ENCODE data around the gene GLDN.

The GLDN gene

GRCh38 chr15:51350723-51351122 lies 9.3 kb downstream of the GLDN start:
- Histone ChIP-seq H3K4ac (ENCODE audit: low read depth in 1 of 2, low read length in 2 of 2) (no peak overlapping the region), H3K9ac (ENCODE audit: low read length) (no peak overlapping the region), H2BK5ac (ENCODE audit: low read depth, low read length, poor library complexity, severe bottlenecking) (no peak overlapping the region), H3K4me2 (ENCODE audit: low read length, poor library complexity, severe bottlenecking) (no peak overlapping the region), H2BK15ac (ENCODE audit: low read depth, poor library complexity, severe bottlenecking) (no peak overlapping the region), H3K14ac (ENCODE audit: low read length in 2 of 2) (no peak overlapping the region), H2AFZ (ENCODE audit: low read depth, low read length) (no peak overlapping the region), H3K23ac (ENCODE audit: low read length in 2 of 2) (no peak overlapping the region), H3K79me1 (replicated peaks; ENCODE audit: low read length, poor library complexity, severe bottlenecking) (no peaks in the 10 kb centered on the region), H3K27me3 (ENCODE audit: control insufficient read depth in 1 of 2, insufficient read depth in 1 of 2, low read length in 2 of 2) (peaks cover 0 to 21% of the 10 kb centered on the region in 2 experiments), H2BK12ac (ENCODE audit: low read length in 2 of 2) (no peak overlapping the region), H3K9me3 (ENCODE audit: control insufficient read depth, low read length) (no peaks in the 10 kb centered on the region), H3K18ac (ENCODE audit: low read depth in 1 of 2, low read length in 2 of 2) (no peak overlapping the region), H4K8ac (ENCODE audit: low read length) (no peak overlapping the region), H2AK5ac (ENCODE audit: low read length, severe bottlenecking) (no peak overlapping the region), H3K4me1 (ENCODE audit: control insufficient read depth, insufficient read depth, low read depth, low read length) (no peaks in the 10 kb centered on the region), H3K4me3 (ENCODE audit: insufficient read depth in 1 of 2, low read depth in 1 of 2, low read length in 2 of 2) (no peak overlapping the region), H3K27ac (ENCODE audit: low read length, poor library complexity, severe bottlenecking) (no peak overlapping the region), H4K91ac (ENCODE audit: low read length) (no peak overlapping the region), H2BK120ac (ENCODE audit: low read depth, low read length) (no peak overlapping the region), H3K36me3 (ENCODE audit: control insufficient read depth in 1 of 2, insufficient read depth in 2 of 2, low read depth in 1 of 2, low read length in 2 of 2) (no peaks in the 10 kb centered on the region)
- 100% methylated on average over 2 of the region's 3 CpGs for WGBS
- no peak for DNase-seq

- H3K9me3 ChIP-seq (ENCODE audit: control insufficient read depth, low read length) = no peaks in the 10 kb centered on the region
- no peak overlapping the region for H2AK5ac ChIP-seq (ENCODE audit: low read length, severe bottlenecking)
- H3K14ac ChIP-seq (ENCODE audit: low read length in 2 of 2) = no peak overlapping the region
- no peaks in the 10 kb centered on the region for H3K79me1 ChIP-seq (replicated peaks; ENCODE audit: low read length, poor library complexity, severe bottlenecking)
- no peak overlapping the region for H2BK12ac ChIP-seq (ENCODE audit: low read length in 2 of 2)
- H3K9ac ChIP-seq (ENCODE audit: low read length) = no peak overlapping the region
- no peak overlapping the region for H4K91ac ChIP-seq (ENCODE audit: low read length)
- H3K36me3 ChIP-seq (ENCODE audit: control insufficient read depth in 1 of 2, insufficient read depth in 2 of 2, low read depth in 1 of 2, low read length in 2 of 2) = no peaks in the 10 kb centered on the region
- DNase-seq = no peak
- H3K27ac ChIP-seq (ENCODE audit: low read length, poor library complexity, severe bottlenecking) = no peak overlapping the region
- H3K4me3 ChIP-seq (ENCODE audit: insufficient read depth in 1 of 2, low read depth in 1 of 2, low read length in 2 of 2) = no peak overlapping the region
- H3K18ac ChIP-seq (ENCODE audit: low read depth in 1 of 2, low read length in 2 of 2) = no peak overlapping the region
- no peak overlapping the region for H3K4ac ChIP-seq (ENCODE audit: low read depth in 1 of 2, low read length in 2 of 2)
- no peak overlapping the region for H2BK120ac ChIP-seq (ENCODE audit: low read depth, low read length)
- no peak overlapping the region for H4K8ac ChIP-seq (ENCODE audit: low read length)
- peaks cover 0 to 21% of the 10 kb centered on the region in 2 experiments for H3K27me3 ChIP-seq (ENCODE audit: control insufficient read depth in 1 of 2, insufficient read depth in 1 of 2, low read length in 2 of 2)
- H2BK5ac ChIP-seq (ENCODE audit: low read depth, low read length, poor library complexity, severe bottlenecking) = no peak overlapping the region
- H2BK15ac ChIP-seq (ENCODE audit: low read depth, poor library complexity, severe bottlenecking) = no peak overlapping the region
- no peak overlapping the region for H3K4me2 ChIP-seq (ENCODE audit: low read length, poor library complexity, severe bottlenecking)
- no peak overlapping the region for H2AFZ ChIP-seq (ENCODE audit: low read depth, low read length)
- H3K4me1 ChIP-seq (ENCODE audit: control insufficient read depth, insufficient read depth, low read depth, low read length) = no peaks in the 10 kb centered on the region
- 96% methylated on average over 2 of the region's 2 CpGs for WGBS
- H3K23ac ChIP-seq (ENCODE audit: low read length in 2 of 2) = no peak overlapping the region
Observed at GRCh38 chr15:51353976-51354375, 12.5 kb downstream of the GLDN start.

GRCh38 chr15:51355096-51355495 lies 13.6 kb downstream of the GLDN start:
- WGBS = 80% methylated on average over 1 of the region's 1 CpG
- Histone ChIP-seq H3K4me1 (ENCODE audit: control insufficient read depth, insufficient read depth, low read depth, low read length) (no peaks in the 10 kb centered on the region), H3K23ac (ENCODE audit: low read length in 2 of 2) (no peak overlapping the region), H2BK5ac (ENCODE audit: low read depth, low read length, poor library complexity, severe bottlenecking) (no peak overlapping the region), H3K4me3 (ENCODE audit: insufficient read depth in 1 of 2, low read depth in 1 of 2, low read length in 2 of 2) (no peak overlapping the region), H3K27me3 (ENCODE audit: control insufficient read depth in 1 of 2, insufficient read depth in 1 of 2, low read length in 2 of 2) (peaks cover 0 to 21% of the 10 kb centered on the region in 2 experiments), H2AFZ (ENCODE audit: low read depth, low read length) (no peak overlapping the region), H4K8ac (ENCODE audit: low read length) (no peak overlapping the region), H3K14ac (ENCODE audit: low read length in 2 of 2) (no peak overlapping the region), H2BK15ac (ENCODE audit: low read depth, poor library complexity, severe bottlenecking) (no peak overlapping the region), H2BK120ac (ENCODE audit: low read depth, low read length) (no peak overlapping the region), H3K9ac (ENCODE audit: low read length) (no peak overlapping the region), H3K79me1 (replicated peaks; ENCODE audit: low read length, poor library complexity, severe bottlenecking) (no peaks in the 10 kb centered on the region), H3K27ac (ENCODE audit: low read length, poor library complexity, severe bottlenecking) (no peak overlapping the region), H3K4me2 (ENCODE audit: low read length, poor library complexity, severe bottlenecking) (no peak overlapping the region), H3K4ac (ENCODE audit: low read depth in 1 of 2, low read length in 2 of 2) (no peak overlapping the region), H3K36me3 (ENCODE audit: control insufficient read depth in 1 of 2, insufficient read depth in 2 of 2, low read depth in 1 of 2, low read length in 2 of 2) (no peaks in the 10 kb centered on the region), H4K91ac (ENCODE audit: low read length) (no peak overlapping the region), H3K9me3 (ENCODE audit: control insufficient read depth, low read length) (no peaks in the 10 kb centered on the region), H2AK5ac (ENCODE audit: low read length, severe bottlenecking) (no peak overlapping the region), H2BK12ac (ENCODE audit: low read length in 2 of 2) (no peak overlapping the region), H3K18ac (ENCODE audit: low read depth in 1 of 2, low read length in 2 of 2) (no peak overlapping the region)
- no peak for DNase-seq

- Histone ChIP-seq H3K23ac (ENCODE audit: low read length in 2 of 2) (no peak overlapping the region), H3K79me1 (replicated peaks; ENCODE audit: low read length, poor library complexity, severe bottlenecking) (no peaks in the 10 kb centered on the region), H3K14ac (ENCODE audit: low read length in 2 of 2) (no peak overlapping the region), H3K4ac (ENCODE audit: low read depth in 1 of 2, low read length in 2 of 2) (no peak overlapping the region), H2BK15ac (ENCODE audit: low read depth, poor library complexity, severe bottlenecking) (no peak overlapping the region), H2AFZ (ENCODE audit: low read depth, low read length) (no peak overlapping the region), H2BK120ac (ENCODE audit: low read depth, low read length) (no peak overlapping the region), H3K9me3 (ENCODE audit: control insufficient read depth, low read length) (no peaks in the 10 kb centered on the region), H4K8ac (ENCODE audit: low read length) (no peak overlapping the region), H3K27ac (ENCODE audit: low read length, poor library complexity, severe bottlenecking) (no peak overlapping the region), H3K4me2 (ENCODE audit: low read length, poor library complexity, severe bottlenecking) (no peak overlapping the region), H2AK5ac (ENCODE audit: low read length, severe bottlenecking) (no peak overlapping the region), H2BK5ac (ENCODE audit: low read depth, low read length, poor library complexity, severe bottlenecking) (no peak overlapping the region), H3K36me3 (ENCODE audit: control insufficient read depth in 1 of 2, insufficient read depth in 2 of 2, low read depth in 1 of 2, low read length in 2 of 2) (no peaks in the 10 kb centered on the region), H2BK12ac (ENCODE audit: low read length in 2 of 2) (no peak overlapping the region), H4K91ac (ENCODE audit: low read length) (no peak overlapping the region), H3K4me3 (ENCODE audit: insufficient read depth in 1 of 2, low read depth in 1 of 2, low read length in 2 of 2) (no peak overlapping the region), H3K27me3 (ENCODE audit: control insufficient read depth in 1 of 2, insufficient read depth in 1 of 2, low read length in 2 of 2) (peaks cover 0 to 16% of the 10 kb centered on the region in 2 experiments), H3K18ac (ENCODE audit: low read depth in 1 of 2, low read length in 2 of 2) (no peak overlapping the region), H3K9ac (ENCODE audit: low read length) (no peak overlapping the region), H3K4me1 (ENCODE audit: control insufficient read depth, insufficient read depth, low read depth, low read length) (no peaks in the 10 kb centered on the region)
- WGBS = 84% methylated on average over 4 of the region's 5 CpGs
- no peak for DNase-seq
Observed at GRCh38 chr15:51356147-51356546, 14.7 kb downstream of the GLDN start.
